Gastroesophageal sphincter (tissue), 3 donors: Measurements from ENCODE around the gene CISH.

Source experiments
- CTCF ChIP-seq, 4 experiments: fragments of 200-600 bp in 2 of 4; fragments of 450-650 bp in 2 of 4; sonication (generic) in 1 of 4; IDR thresholded peaks; one replicate each; pipeline ENCODE4 v1.5.1; 2017 to 2019; ENCODE audit warnings: antibody characterized with exemption in 4 of 4, mild to moderate bottlenecking in 2 of 4, moderate library complexity in 2 of 4
- POLR2A ChIP-seq, 2 donors: fragments of 450-650 bp; IDR thresholded peaks; one replicate each; pipeline ENCODE4 v1.6.1; 2017; ENCODE audit warnings: antibody characterized with exemption in 2 of 2, mild to moderate bottlenecking in 2 of 2, moderate library complexity in 1 of 2

GRCh38 chr3:50602595-50603191 is 8.9 kb downstream of the CISH start:
- TF ChIP-seq CTCF (IDR thresholded peaks at IDR 0.05) (no peak), POLR2A (IDR thresholded peaks at IDR 0.05) (no peak)
